IPS-18a (cell line): ENCODE data around the gene PAQR6.

Experiments
- H3K27ac ChIP-seq: one replicate; pipeline ENCODE4 v1.5.1; 2013; ENCODE audit warnings: low read length
- H3K27me3 ChIP-seq: one replicate; pipeline ENCODE4 v1.6.1; 2013; ENCODE audit warnings: mild to moderate bottlenecking, low read length; ENCODE audit not compliant: control insufficient read depth, insufficient read depth
- H3K36me3 ChIP-seq: one replicate; pipeline ENCODE4 v1.6.1; 2013; ENCODE audit warnings: low read depth, low read length; ENCODE audit not compliant: control insufficient read depth
- H3K4me1 ChIP-seq: one replicate; pipeline ENCODE4 v1.6.1; 2013; ENCODE audit warnings: low read depth, low read length; ENCODE audit not compliant: control insufficient read depth
- H3K4me3 ChIP-seq: one replicate; pipeline ENCODE4 v1.5.1; 2013; ENCODE audit warnings: low read length
- H3K9ac ChIP-seq: one replicate; pipeline ENCODE4 v1.6.1; 2013; ENCODE audit warnings: mild to moderate bottlenecking, low read length, moderate library complexity
- H3K9me3 ChIP-seq: one replicate; pipeline ENCODE4 v1.6.1; 2013; ENCODE audit warnings: low read depth, low read length; ENCODE audit not compliant: control insufficient read depth

PAQR6 gene

DNA sequence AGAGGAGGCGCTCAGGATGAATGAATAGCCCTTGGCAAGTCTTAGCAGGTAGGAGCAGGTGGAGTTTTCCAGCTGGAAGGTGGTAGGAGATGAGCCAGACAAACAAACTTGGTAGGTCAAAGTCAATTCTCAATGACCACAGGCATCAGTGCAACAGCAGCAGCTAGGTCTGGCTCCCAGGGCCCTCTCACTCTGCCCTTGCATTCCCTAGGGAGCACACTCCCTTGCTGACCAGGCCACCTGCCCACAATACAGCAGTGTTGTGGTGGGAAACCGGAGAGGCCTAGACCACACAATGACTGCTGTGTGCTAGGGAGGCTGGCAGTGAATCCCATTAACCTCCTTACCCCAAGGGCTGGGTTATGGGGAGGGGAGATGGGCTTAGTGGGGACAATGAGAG is 13.0 kb upstream of the PAQR6 start:
- Histone ChIP-seq H3K36me3 (peaks cover 92% of the 10 kb centered on the region), H3K4me3 (no peak overlapping the region), H3K4me1 (no peaks in the 10 kb centered on the region), H3K9ac (no peak overlapping the region), H3K9me3 (no peaks in the 10 kb centered on the region), H3K27me3 (no peaks in the 10 kb centered on the region), H3K27ac (no peak overlapping the region)

DNA sequence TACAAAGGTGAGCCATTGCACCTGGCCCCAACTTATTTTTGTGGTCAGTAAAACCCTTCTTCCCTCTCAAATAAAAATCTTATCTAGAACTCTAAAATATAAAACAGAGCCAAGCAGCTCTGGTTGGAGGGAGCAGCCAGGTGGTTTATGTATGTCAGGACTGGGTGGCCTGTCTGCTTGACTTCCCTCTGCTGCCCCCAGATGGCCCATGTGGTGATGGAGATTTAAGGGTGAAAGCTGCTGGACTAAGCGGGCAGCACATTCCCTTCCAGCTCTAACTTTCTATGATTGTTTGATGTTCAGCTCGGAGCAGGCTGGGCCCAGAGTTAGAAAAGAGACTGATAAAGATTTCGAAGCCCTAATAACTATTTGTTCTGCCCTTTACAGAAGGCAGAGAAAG is 11.9 kb upstream of the PAQR6 start:
- H3K27ac ChIP-seq = no peak overlapping the region
- H3K4me1 ChIP-seq = no peaks in the 10 kb centered on the region
- H3K27me3 ChIP-seq = no peaks in the 10 kb centered on the region
- no peak overlapping the region for H3K9ac ChIP-seq
- H3K36me3 ChIP-seq = peaks cover 84% of the 10 kb centered on the region
- H3K4me3 ChIP-seq = no peak overlapping the region
- H3K9me3 ChIP-seq = no peaks in the 10 kb centered on the region

DNA sequence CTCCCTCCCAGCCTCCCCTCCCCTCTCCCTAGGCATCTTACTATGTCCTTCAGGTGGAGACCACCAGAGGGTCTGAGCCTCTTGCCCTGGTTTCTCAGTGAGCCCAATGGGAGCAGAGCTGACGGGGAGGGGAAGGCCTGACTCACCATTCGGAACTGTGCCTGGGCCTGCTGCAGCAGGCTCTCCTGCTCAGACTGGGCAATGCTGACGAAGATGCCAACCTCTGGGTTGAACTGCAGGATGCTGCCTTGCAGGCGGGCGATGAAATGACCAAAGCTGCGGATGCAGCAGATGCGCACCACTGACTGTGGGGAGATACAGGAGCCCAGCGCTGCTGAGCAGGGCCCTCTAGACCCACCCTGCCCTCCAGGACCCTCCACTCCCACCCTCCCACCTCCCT is 11.0 kb upstream of the PAQR6 start:
- Histone ChIP-seq H3K4me3 (no peak overlapping the region), H3K4me1 (no peaks in the 10 kb centered on the region), H3K9me3 (no peaks in the 10 kb centered on the region), H3K36me3 (peaks cover 84% of the 10 kb centered on the region), H3K27me3 (no peaks in the 10 kb centered on the region), H3K27ac (no peak overlapping the region), H3K9ac (no peak overlapping the region)

DNA sequence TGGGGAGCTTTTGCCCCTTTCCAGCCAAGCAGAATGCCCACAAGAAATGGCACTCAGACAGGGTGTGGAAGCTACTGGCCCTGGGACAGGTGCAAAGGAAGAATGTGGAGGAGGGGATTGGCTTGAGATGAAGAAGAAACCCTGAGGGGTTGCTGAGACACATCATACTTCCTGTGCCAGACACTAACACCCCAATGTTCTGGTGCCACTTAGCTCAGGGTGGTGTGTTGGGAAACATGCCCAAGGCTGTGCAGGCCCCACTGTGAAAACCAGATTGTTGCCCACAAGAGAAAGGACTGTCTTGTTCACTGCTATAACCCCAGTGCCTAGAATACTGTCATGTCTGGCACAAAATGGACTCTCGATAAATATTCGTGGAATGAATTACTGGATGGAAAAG is 9.9 kb upstream of the PAQR6 start:
- no peak overlapping the region for H3K27ac ChIP-seq
- peaks cover 84% of the 10 kb centered on the region for H3K36me3 ChIP-seq
- no peak overlapping the region for H3K9ac ChIP-seq
- no peak overlapping the region for H3K4me3 ChIP-seq
- no peaks in the 10 kb centered on the region for H3K9me3 ChIP-seq
- no peaks in the 10 kb centered on the region for H3K27me3 ChIP-seq
- H3K4me1 ChIP-seq = no peaks in the 10 kb centered on the region

DNA sequence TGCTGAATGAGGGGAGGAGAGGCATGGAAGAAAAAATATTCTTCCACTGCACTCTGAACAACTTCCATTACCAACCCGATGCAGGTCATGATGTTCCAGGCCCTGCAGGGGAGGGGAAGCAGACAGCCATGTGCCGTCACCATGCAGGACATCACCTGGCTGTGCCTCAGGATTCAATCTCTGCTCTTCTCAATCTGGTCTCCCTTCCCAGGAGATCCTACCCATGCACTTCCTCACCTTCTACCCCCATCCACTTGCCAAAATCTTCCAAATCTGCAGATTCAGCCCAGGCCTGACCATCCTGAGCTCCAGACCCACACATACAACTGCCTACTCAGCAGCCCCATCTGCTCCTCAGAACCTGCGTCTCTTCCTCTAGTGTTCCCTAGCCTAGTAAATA is 5.8 kb upstream of the PAQR6 start:
- Histone ChIP-seq H3K4me3 (no peak overlapping the region), H3K27me3 (no peaks in the 10 kb centered on the region), H3K27ac (no peak overlapping the region), H3K4me1 (no peaks in the 10 kb centered on the region), H3K9me3 (no peaks in the 10 kb centered on the region), H3K36me3 (peaks cover 84% of the 10 kb centered on the region), H3K9ac (no peak overlapping the region)

DNA sequence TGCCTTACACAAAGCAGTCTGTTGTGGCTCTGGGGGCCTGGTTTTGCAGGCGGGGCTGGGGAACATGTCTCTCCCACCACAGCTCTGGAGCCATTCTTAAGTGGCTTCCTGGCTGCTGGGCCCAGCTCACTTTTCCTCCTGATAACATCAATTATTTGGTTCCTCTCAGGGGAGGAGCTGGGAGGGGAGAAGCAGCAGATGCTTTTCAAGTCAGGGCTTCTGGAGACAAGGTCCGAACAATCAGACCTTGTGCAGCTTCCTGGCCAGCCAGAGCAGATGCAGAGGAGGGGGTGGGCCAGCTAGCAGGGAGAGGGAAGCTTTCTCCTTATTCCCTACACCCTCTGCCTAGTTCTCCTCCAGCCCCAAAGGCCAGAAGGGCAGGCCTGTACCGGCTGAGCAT is 3.7 kb upstream of the PAQR6 start:
- Histone ChIP-seq H3K36me3 (peaks cover 63% of the 10 kb centered on the region), H3K4me1 (peaks cover 3% of the 10 kb centered on the region), H3K4me3 (no peak overlapping the region), H3K27ac (no peak overlapping the region), H3K9ac (no peak overlapping the region), H3K9me3 (no peaks in the 10 kb centered on the region), H3K27me3 (no peaks in the 10 kb centered on the region)

DNA sequence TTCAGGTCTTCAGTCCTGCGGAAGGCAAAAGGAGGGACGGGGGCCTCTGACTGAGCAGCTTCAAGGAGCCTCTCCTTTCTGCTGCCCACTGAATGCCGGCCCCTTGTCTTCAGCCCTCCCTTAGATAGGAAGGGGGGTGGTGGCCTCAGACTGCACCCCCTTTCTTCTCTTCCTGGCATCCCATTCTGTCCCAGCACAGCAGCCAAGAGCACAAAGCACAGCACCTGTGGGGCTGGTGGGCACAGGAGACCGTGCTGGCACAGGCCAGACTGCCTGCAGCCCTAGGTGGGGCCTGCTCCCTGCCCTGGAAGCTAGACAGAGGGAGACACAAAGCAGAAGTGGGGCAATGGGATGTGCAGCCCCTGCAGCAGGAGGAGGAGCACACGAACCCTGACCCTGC is 1.7 kb upstream of the PAQR6 start:
- Histone ChIP-seq H3K9me3 (no peaks in the 10 kb centered on the region), H3K36me3 (peaks cover 54% of the 10 kb centered on the region), H3K4me1 (peaks cover 3% of the 10 kb centered on the region), H3K27ac (no peak overlapping the region), H3K27me3 (no peaks in the 10 kb centered on the region), H3K9ac (no peak overlapping the region), H3K4me3 (no peak overlapping the region)

DNA sequence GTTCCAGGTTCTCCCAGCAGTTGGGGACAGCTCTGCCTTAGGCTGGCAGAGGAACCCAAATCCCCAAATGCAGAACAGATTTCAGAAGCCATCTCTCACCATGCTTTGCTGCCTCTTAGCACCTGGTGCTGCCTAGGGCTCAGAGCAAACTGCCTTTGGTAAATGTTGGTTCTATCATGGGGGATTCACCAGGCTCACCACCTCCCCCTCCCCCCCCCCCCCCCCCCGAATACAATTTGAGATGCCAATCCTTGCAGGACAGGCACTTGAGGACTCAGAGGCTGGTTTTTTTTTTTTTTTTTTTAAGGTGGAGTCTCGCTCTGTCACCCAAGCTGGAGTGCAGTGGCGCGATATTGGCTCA is 447 bp upstream of the PAQR6 start:
- Histone ChIP-seq H3K4me3 (no peak overlapping the region), H3K36me3 (peaks cover 43% of the 10 kb centered on the region), H3K9ac (no peak overlapping the region)

DNA sequence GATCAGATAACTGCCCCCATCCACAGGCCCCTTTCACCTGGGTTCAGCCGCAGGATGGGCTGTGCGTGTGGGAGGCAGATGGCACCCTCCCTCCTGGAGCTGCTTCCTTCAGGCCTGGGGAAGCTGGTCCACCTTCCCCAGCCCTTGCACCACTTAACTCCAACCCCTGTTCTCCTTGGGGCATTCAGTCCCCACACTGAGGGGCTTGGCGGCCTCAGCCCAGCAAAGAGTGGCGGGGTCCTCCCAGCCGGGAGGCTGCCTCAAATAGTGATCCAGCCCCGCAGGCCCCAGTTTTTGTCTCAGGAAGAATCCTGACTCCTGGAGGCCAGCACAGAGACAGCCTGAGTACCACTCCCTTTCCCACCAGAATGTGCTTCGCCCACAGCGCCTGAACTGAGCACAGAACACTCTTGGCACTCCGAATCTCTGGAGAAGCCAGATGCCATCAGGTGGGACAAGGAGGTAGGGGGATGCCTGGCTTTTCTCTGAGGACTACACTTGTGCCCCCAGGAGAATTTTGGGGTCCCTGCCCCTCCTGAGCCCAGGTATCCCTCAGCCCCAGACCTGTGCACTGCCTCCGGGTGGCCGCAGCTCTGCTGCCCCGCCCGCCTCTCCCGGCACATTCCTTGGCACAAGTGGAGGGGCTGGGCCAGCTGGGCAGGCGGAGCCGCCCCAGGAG is 936 bp downstream of the PAQR6 start:
- H3K27me3 ChIP-seq = no peaks in the 10 kb centered on the region
- H3K4me3 ChIP-seq = no peak overlapping the region
- H3K36me3 ChIP-seq = peaks cover 29% of the 10 kb centered on the region
- peaks cover 3% of the 10 kb centered on the region for H3K4me1 ChIP-seq
- H3K27ac ChIP-seq = no peak overlapping the region
- no peaks in the 10 kb centered on the region for H3K9me3 ChIP-seq
- H3K9ac ChIP-seq = no peak overlapping the region

More for the DNA sequence above, 447 bp upstream of the PAQR6 start:
- Histone ChIP-seq H3K4me1 (peaks cover 3% of the 10 kb centered on the region), H3K27ac (no peak overlapping the region), H3K9me3 (no peaks in the 10 kb centered on the region), H3K27me3 (no peaks in the 10 kb centered on the region)

DNA sequence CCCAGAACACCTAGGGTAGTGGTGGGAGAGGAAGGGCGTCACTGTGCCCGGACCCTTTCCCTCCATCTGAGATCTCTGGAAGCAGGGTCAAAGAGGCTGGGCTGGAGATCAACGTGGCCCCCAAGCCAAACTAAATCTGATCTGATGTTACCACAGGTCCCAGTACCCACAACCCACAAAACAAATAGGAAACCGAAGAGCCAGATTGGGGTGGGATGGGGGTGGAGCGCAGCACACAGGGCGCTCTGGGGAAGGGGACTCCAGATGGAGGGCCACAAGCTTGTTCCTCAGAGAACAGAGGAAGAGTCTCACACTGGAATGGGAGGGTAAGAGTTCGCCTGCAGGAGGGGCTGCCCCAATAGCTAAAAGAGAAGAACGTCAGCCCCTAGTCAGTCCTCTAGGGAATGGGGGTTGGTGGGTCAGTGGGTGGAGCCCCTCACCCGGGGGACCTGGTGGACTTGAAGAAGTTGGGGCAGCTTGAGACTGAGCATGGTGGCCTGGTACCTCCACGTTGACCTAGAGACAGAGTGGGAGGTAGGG is 1.5 kb downstream of the PAQR6 start:
- H3K4me1 ChIP-seq = peaks cover 3% of the 10 kb centered on the region
- H3K27me3 ChIP-seq = no peaks in the 10 kb centered on the region
- H3K4me3 ChIP-seq = no peak overlapping the region
- H3K9me3 ChIP-seq = no peaks in the 10 kb centered on the region
- H3K36me3 ChIP-seq = peaks cover 23% of the 10 kb centered on the region
- H3K27ac ChIP-seq = no peak overlapping the region
- no peak overlapping the region for H3K9ac ChIP-seq

DNA sequence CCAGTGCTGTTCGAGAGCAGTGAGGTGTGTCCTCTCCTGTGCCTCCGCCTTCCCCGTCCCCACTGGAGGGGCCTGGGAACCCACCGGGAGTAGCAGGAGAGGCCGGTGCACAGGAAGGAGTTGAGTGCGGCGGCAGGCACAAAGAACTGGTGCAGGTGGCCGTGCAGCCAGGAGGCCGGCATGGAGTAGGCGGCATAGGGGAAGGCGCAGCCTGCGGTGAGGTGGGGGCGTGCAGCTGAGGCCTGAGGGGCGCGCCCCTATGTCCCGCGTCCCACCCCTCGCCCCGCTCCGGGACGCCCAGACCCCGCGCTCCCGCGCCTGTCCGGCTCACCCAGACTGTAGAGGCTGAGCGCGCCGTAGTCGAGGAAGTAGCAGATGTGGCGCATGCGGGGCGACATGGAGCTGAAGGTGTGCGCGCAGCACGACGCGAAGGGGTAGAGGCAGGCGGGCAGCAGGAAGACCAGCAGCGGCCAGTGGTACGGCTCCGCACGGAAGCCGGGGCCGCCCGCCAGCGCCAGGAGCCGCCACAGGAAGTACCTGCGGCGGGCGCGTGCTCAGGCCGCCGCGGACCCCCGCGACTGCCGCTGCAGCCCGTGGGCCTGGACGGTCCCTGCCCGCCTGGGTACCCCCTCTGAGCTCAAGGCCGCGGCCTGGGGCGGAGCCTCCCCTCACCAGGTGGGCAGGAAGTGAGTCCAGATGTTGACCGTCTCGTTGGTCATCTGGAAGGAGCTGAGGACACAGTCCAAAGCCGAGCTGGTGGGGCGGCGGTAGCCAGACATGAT is 2.2 kb downstream of the PAQR6 start:
- Histone ChIP-seq H3K27me3 (no peaks in the 10 kb centered on the region), H3K9me3 (no peaks in the 10 kb centered on the region), H3K4me1 (peaks cover 3% of the 10 kb centered on the region), H3K9ac (no peak overlapping the region), H3K36me3 (peaks cover 20% of the 10 kb centered on the region), H3K4me3 (no peak overlapping the region), H3K27ac (no peak overlapping the region)

DNA sequence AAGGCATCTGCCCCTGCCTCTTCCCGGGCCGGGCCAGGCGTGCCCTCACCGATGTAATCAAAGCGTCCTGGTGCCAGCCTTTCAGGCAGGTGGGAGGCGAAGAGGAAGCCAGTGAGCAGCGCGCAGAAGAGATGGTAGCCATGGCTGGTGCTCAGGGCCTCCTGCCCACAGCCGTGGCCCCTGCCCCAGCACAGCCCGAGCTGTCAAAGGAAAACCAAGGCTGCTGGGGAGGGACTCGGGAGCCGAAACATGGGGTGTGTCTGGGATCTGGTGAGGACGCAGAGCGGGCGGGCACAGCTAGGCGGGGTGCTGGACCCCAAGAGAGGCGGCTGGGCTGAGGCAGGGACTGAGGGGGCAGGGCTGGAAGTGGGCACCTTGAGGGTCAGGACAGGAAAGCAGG is 3.1 kb downstream of the PAQR6 start:
- no peaks in the 10 kb centered on the region for H3K9me3 ChIP-seq
- no peak overlapping the region for H3K27ac ChIP-seq
- no peaks in the 10 kb centered on the region for H3K27me3 ChIP-seq
- peaks cover 13% of the 10 kb centered on the region for H3K36me3 ChIP-seq
- no peak overlapping the region for H3K4me3 ChIP-seq
- H3K4me1 ChIP-seq = peaks cover 3% of the 10 kb centered on the region
- H3K9ac ChIP-seq = no peak overlapping the region
